ENCODE results near the gene REG3A. TPM values are rescaled to one million over a fixed set of nuclear protein-coding genes. Genes with fewer than 3 reads are reported as not detected.

Gene REG3A
- total and polyA plus RNA-seq, 2 of the 8 experiments (the other 6 are each of a cell fraction or from before 2014, with no cell fraction given): not detected

GRCh38 chr2:79139423-79139822, 20.1 kb downstream of the REG3A start:
- no peak overlapping the region for H3K56ac ChIP-seq (replicated peaks; ENCODE audit: insufficient read length, low read depth, low read length)
- no peak overlapping the region for H2BK5ac ChIP-seq (ENCODE audit: low read depth, low read length)
- H4K8ac ChIP-seq (ENCODE audit: extremely low read depth, insufficient read depth, low read length): no peak overlapping the region
- H3K36me3 ChIP-seq (ENCODE audit: control insufficient read depth in 2 of 4, insufficient read depth in 4 of 4, low read length in 3 of 4): no peaks in the 10 kb centered on the region
- no peak overlapping the region for H2BK20ac ChIP-seq (ENCODE audit: low read length)
- no peaks in the 10 kb centered on the region for H3K23me2 ChIP-seq (ENCODE audit: low read depth, low read length)
- no peak overlapping the region for H3K4me3 ChIP-seq (ENCODE audit: extremely low read depth in 1 of 4, insufficient read depth in 2 of 4, low read depth in 3 of 4, low read length in 4 of 4)
- no peaks in the 10 kb centered on the region for H3K27me3 ChIP-seq (replicated peaks in 1 of 4; ENCODE audit: control insufficient read depth in 3 of 4, extremely low read depth in 1 of 4, insufficient read depth in 3 of 4, low read length in 3 of 4)
- H3K23ac ChIP-seq (ENCODE audit: insufficient read length): no peak overlapping the region
- no peak overlapping the region for H2AFZ ChIP-seq (ENCODE audit: low read length)
- no peak overlapping the region for H3K27ac ChIP-seq (ENCODE audit: low read depth, low read length)
- no peak overlapping the region for H2BK15ac ChIP-seq (ENCODE audit: low read length)
- no peak overlapping the region for H3K4me2 ChIP-seq (ENCODE audit: insufficient read depth in 1 of 2, low read depth in 2 of 2, low read length in 2 of 2)
- H3K79me1 ChIP-seq (ENCODE audit: low read depth, low read length): no peaks in the 10 kb centered on the region
- H3K4ac ChIP-seq (replicated peaks; ENCODE audit: insufficient read length, low read depth, low read length): no peak overlapping the region
- DNase-seq (ENCODE audit: low read depth in 1 of 2, low spot score in 2 of 2) (no peak), FAIRE-seq (no peak)
- H3K18ac ChIP-seq (ENCODE audit: extremely low read depth, low read length): no peak overlapping the region
- no peak overlapping the region for H2BK120ac ChIP-seq (replicated peaks; ENCODE audit: low read depth, low read length)
- H3K4me1 ChIP-seq (replicated peaks in 1 of 4; ENCODE audit: control insufficient read depth in 3 of 4, insufficient read depth in 4 of 4, low read length in 3 of 4): no peaks in the 10 kb centered on the region
- POLR2A ChIA-PET (ENCODE audit: partially characterized antibody): no interaction called here
- CTCF ChIA-PET (ENCODE audit: partially characterized antibody): no interaction called here
- no peak overlapping the region for H4K91ac ChIP-seq (replicated peaks; ENCODE audit: insufficient read length, low read length)
- H3K9ac ChIP-seq (replicated peaks in 1 of 4; ENCODE audit: extremely low read depth in 1 of 4, low read depth in 3 of 4, low read length in 3 of 4): no peak overlapping the region
- H4K20me1 ChIP-seq (replicated peaks in 1 of 2; ENCODE audit: control insufficient read depth in 1 of 2, insufficient read depth in 2 of 2, low read length in 2 of 2): no peaks in the 10 kb centered on the region
- no peaks in the 10 kb centered on the region for H3K79me2 ChIP-seq (ENCODE audit: control insufficient read depth in 1 of 2, insufficient read depth in 2 of 2, low read length in 2 of 2)
- H3K14ac ChIP-seq (ENCODE audit: insufficient read length): no peak overlapping the region
- no peak overlapping the region for H2AK5ac ChIP-seq (ENCODE audit: low read depth, low read length)
- H2BK12ac ChIP-seq (ENCODE audit: low read depth, low read length): no peak overlapping the region
- H3K9me3 ChIP-seq (ENCODE audit: insufficient read depth in 2 of 2, low read depth in 1 of 2, low read length in 1 of 2): no peaks in the 10 kb centered on the region
- H4K5ac ChIP-seq (ENCODE audit: insufficient read length, low read depth, low read length): no peak overlapping the region
- TF ChIP-seq SAP30 (IDR thresholded peaks at IDR 0.05; ENCODE audit: insufficient read depth, insufficient replicate concordance, low read length) (no peak), RFX5 (IDR thresholded peaks at IDR 0.05; ENCODE audit: borderline replicate concordance, low read depth, low read length) (no peak), USF2 (IDR thresholded peaks at IDR 0.05; ENCODE audit: low read length) (no peak), MAFK (IDR thresholded peaks at IDR 0.05; ENCODE audit: low read depth, low read length) (no peak), NANOG (IDR thresholded peaks at IDR 0.05; ENCODE audit: insufficient read depth, low read depth, low read length, poor library complexity, severe bottlenecking) (no peak)

Measured in H1 (cell line).